DND-41 (cell line): ENCODE data around the gene STAG3.
"Not testable (repeated sequence)": the region's sequence is repeated elsewhere in the genome, so short reads cannot be mapped to it uniquely, and the experiment has no call there.

Source experiments
- ATAC-seq: fragments of 200-7000 bp; cut with Tn5 transposase; 3 replicates; pipeline ENCODE4 v1.9.1; 2021; ENCODE audit warnings: low read depth; ENCODE audit not compliant: insufficient read depth
- DNase-seq: peaks from one replicate; pipeline ENCODE4 v3.0.0-alpha.2; 2020
- H2AFZ ChIP-seq: 2 replicates; pipeline ENCODE4 v1.6.0; 2012; ENCODE audit warnings: low read depth, low read length
- H3K27ac ChIP-seq: 2 replicates; pipeline ENCODE4 v1.5.1; 2012; ENCODE audit warnings: low read length, inconsistent platforms
- H3K27me3 ChIP-seq: fragments of 200-600 bp; sonication (generic); 2 replicates; pipeline ENCODE4 v1.6.0; 2012; ENCODE audit warnings: low read length, mild to moderate bottlenecking, inconsistent platforms; ENCODE audit not compliant: insufficient read depth, poor library complexity
- H3K36me3 ChIP-seq: 2 replicates; pipeline ENCODE4 v1.5.1; 2012; ENCODE audit warnings: low read length, inconsistent platforms; ENCODE audit not compliant: insufficient read depth
- H3K4me1 ChIP-seq: 2 replicates; pipeline ENCODE4 v1.5.1; 2012; ENCODE audit warnings: mild to moderate bottlenecking, low read length; ENCODE audit not compliant: insufficient read depth
- H3K4me2 ChIP-seq: 2 replicates; pipeline ENCODE4 v1.6.0; 2012; ENCODE audit warnings: mild to moderate bottlenecking, moderate library complexity, low read length, inconsistent platforms; ENCODE audit not compliant: insufficient read depth
- H3K4me3 ChIP-seq, 2 experiments: fragments of 200-600 bp in 1 of 2; shearing (Covaris generic) in 1 of 2; 2 replicates each; pipeline ENCODE4 v1.5.1; 2012 to 2016; ENCODE audit warnings: inconsistent platforms in 2 of 2, low read length in 2 of 2, mild to moderate bottlenecking in 2 of 2, low read depth in 1 of 2, moderate library complexity in 1 of 2
- H3K79me2 ChIP-seq: 2 replicates; pipeline ENCODE4 v1.6.0; 2012; ENCODE audit warnings: low read length, inconsistent platforms; ENCODE audit not compliant: insufficient read depth
- H3K9ac ChIP-seq: 2 replicates; pipeline ENCODE4 v1.6.0; 2012; ENCODE audit warnings: low read depth, mild to moderate bottlenecking, inconsistent platforms, low read length, moderate library complexity
- H3K9me3 ChIP-seq: 2 replicates; pipeline ENCODE4 v1.5.1; 2012; ENCODE audit warnings: low read length, moderate library complexity, mild to moderate bottlenecking, inconsistent platforms; ENCODE audit not compliant: insufficient read depth, severe bottlenecking
- H4K20me1 ChIP-seq: 2 replicates; pipeline ENCODE4 v1.6.0; 2012; ENCODE audit warnings: low read length; ENCODE audit not compliant: insufficient read depth
- CTCF ChIP-seq: IDR thresholded peaks from 2 replicates; pipeline ENCODE4 v1.5.1; 2012; ENCODE audit warnings: borderline replicate concordance, low read length, moderate library complexity, mild to moderate bottlenecking; ENCODE audit not compliant: poor library complexity, severe bottlenecking; ENCODE audit errors: extremely low read depth
- EZH2 ChIP-seq: IDR thresholded peaks from 3 replicates; pipeline ENCODE4 v1.6.1; 2012; ENCODE audit warnings: borderline replicate concordance, low read depth, mild to moderate bottlenecking, moderate library complexity, low read length, inconsistent platforms; ENCODE audit not compliant: severe bottlenecking

Gene STAG3

DNA sequence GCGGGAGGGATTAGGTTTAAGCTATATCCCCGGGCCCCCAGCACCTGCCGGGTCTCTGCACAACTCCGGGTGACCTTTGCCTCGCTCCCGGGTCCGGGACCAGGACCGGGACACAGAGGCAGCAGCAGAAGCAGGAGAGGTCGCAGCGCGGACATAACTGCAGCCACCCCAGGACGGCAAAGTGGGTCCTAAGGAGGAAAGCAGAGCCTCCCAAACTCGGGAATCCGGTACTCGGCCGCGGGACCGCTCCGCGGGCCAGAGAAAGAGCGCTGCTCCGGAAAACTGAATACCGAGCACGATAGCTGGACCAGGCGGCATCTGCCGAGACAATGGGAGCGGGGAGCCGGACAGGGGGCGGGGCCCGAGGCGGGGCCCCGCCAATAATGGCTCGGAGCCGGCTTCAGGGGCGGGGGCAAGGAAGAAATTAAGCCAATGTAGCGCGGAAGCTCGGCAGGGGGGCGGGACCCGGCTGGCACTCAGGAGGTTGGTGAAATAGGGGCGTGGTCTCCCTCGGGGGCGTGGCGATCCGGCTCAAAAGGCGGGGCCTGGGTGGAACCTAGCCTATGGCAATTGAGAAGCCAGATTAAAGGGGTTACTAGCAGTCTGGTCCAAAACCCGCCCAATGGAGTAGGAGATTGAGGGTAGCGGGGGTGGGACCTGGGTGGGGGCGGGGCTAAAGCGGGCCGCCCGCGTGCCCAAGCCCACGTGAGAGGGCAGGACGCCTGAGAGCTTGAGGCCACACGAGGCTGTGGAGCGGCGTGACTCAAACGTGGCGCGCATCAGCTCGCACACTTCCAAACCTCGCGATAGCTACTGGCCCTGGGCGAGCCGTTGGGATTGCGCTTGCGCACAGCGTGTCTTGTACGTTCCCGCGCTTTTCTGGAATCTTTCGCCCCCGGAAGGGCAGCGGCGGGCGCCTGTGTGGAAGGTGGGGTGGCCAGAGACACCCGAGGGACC lies at the start of gene STAG3, which contains the start of gene GPC2:
STAG3 (plus strand) TSS at position 874 of the 957 bp plus-strand sequence. CDS start 2,639 bp downstream, outside the sequence.
GPC2 (minus strand) TSS at position 337 of the 957 bp plus-strand sequence; CDS start at position 155, 182 bp downstream.
- DNase-seq (peak; percentile 100), ATAC-seq (peak; percentile 91)
- H3K4me2 ChIP-seq: peak within 1 kb of the TSS; percentile 95
- H2AFZ ChIP-seq: peak within 1 kb of the TSS; percentile 89
- peak within 1 kb of the TSS; percentile 73 to 90; a peak in 3 of 4 replicates for H3K4me3 ChIP-seq
- H3K9ac ChIP-seq: peak within 1 kb of the TSS; percentile 71
- peaks cover 6% of the 10 kb centered on the region for H3K79me2 ChIP-seq
- no peaks in the 10 kb centered on the region for H3K27me3 ChIP-seq
- H3K4me1 ChIP-seq: peaks cover 50% of the 10 kb centered on the region
- TF ChIP-seq CTCF: no peak
- no peak for TF ChIP-seq EZH2
- H3K36me3 ChIP-seq: peaks cover 18% of the 10 kb centered on the region
- peaks cover 2% of the 10 kb centered on the region; the same call in 1 of the 2 replicates for H4K20me1 ChIP-seq
- peak within 1 kb of the TSS; percentile 65 for H3K27ac ChIP-seq
- H3K9me3 ChIP-seq: no peaks in the 10 kb centered on the region

GRCh38 chr7:100128637-100128963 lies 49.1 kb upstream of the STAG3 start:
- H2AFZ ChIP-seq: peak overlapping the region; percentile 97
- no peaks in the 10 kb centered on the region for H3K27me3 ChIP-seq
- peaks cover 45% of the 10 kb centered on the region for H3K4me1 ChIP-seq
- peak overlapping the region; percentile 100 for H3K4me2 ChIP-seq
- H4K20me1 ChIP-seq: no peaks in the 10 kb centered on the region
- TF ChIP-seq CTCF: no peak
- TF ChIP-seq EZH2: no peak
- H3K4me3 ChIP-seq: peak overlapping the region in 1 of 2 experiments; percentile 96; a peak in 2 of 4 replicates
- peaks cover 28% of the 10 kb centered on the region for H3K79me2 ChIP-seq
- H3K9ac ChIP-seq: peak overlapping the region; percentile 92; the same call in 1 of the 2 replicates
- DNase-seq (no peak), ATAC-seq (no peak)
- H3K27ac ChIP-seq: no peak overlapping the region
- H3K9me3 ChIP-seq: no peaks in the 10 kb centered on the region
- peaks cover 11% of the 10 kb centered on the region for H3K36me3 ChIP-seq

DNA sequence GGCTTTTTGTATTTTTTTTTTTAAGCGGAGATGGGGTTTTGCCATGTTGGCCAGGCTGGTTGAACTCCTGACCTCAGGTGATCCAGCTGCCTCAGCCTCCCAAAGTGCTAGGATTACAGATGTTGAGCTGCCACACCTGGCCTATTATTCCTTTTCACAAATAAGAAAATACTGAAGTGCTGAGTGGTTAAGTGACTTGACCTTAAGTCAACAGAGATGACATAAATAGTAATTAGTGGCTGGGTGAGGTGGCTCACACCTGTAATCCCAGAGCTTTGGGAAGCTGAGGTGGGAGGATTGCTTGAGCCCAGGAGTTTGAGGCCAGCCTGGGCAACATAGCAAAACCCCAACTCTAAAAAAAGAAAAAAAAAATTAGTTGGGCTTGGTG lies 47.5 kb upstream of the STAG3 start:
- H3K4me2 ChIP-seq, H3K9me3 ChIP-seq, H3K27ac ChIP-seq, DNase-seq, H2AFZ ChIP-seq, H3K27me3 ChIP-seq, H3K4me3 ChIP-seq, H3K36me3 ChIP-seq, H4K20me1 ChIP-seq, ATAC-seq, H3K9ac ChIP-seq: not testable (repeated sequence)
- peaks cover 38% of the 10 kb centered on the region for H3K4me1 ChIP-seq
- peaks cover 16% of the 10 kb centered on the region for H3K79me2 ChIP-seq
